ENCODE results near the gene SLC35G6.

The SLC35G6 gene

DNA sequence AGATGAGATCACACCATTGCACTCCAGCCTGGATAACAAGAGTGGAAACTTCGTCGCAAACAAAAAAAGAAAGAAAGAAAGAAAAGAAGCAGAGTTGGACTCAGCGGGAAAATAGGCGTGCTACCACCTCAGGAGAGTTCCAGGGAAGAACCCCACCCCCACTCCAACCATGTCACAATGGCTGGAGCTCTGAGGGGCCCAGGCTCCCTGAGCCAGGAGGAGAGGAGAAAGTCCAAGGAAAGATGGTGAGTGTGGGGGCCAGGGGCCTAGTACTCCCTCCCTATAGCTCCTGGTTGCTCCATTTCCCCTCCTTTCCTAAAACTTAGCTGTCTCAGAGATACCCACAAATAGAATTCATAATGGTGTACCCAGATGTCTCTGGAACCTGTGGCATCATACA is at the start of gene SLC35G6:
SLC35G6 (plus strand) TSS at position 172 of the 400 bp plus-strand sequence; CDS start at position 243, 71 bp downstream.
- peak within 1 kb of the TSS; percentile 80 for H3K27ac ChIP-seq

DNA sequence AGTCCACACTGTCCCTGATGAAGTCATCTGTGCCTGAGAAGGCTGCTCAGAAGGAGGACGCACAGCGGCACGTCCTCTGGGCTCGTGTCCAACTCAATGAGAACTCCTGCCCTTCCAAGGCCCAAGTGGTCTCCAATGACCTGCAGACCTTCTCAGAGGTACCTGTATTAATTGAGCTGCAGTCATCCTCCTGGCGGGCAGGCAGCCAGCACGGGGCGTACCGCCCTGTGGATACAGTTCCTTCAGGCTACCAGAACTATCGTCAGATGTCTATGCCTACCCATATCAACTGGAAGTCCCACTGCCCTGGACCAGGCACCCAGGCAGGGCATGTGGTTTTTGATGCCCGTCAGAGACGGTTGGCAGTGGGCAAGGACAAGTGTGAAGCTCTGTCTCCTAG is 49.0 kb upstream of the SLC35G6 start:
- TF ChIP-seq, protein P1, sequence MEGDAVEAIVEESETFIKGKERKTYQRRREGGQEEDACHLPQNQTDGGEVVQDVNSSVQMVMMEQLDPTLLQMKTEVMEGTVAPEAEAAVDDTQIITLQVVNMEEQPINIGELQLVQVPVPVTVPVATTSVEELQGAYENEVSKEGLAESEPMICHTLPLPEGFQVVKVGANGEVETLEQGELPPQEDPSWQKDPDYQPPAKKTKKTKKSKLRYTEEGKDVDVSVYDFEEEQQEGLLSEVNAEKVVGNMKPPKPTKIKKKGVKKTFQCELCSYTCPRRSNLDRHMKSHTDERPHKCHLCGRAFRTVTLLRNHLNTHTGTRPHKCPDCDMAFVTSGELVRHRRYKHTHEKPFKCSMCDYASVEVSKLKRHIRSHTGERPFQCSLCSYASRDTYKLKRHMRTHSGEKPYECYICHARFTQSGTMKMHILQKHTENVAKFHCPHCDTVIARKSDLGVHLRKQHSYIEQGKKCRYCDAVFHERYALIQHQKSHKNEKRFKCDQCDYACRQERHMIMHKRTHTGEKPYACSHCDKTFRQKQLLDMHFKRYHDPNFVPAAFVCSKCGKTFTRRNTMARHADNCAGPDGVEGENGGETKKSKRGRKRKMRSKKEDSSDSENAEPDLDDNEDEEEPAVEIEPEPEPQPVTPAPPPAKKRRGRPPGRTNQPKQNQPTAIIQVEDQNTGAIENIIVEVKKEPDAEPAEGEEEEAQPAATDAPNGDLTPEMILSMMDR (conservative IDR thresholded peaks at IDR 0.05), result no peak
- no peak for TF ChIP-seq ZFX (IDR thresholded peaks at IDR 0.05)
- no peak overlapping the region for H3K27ac ChIP-seq

DNA sequence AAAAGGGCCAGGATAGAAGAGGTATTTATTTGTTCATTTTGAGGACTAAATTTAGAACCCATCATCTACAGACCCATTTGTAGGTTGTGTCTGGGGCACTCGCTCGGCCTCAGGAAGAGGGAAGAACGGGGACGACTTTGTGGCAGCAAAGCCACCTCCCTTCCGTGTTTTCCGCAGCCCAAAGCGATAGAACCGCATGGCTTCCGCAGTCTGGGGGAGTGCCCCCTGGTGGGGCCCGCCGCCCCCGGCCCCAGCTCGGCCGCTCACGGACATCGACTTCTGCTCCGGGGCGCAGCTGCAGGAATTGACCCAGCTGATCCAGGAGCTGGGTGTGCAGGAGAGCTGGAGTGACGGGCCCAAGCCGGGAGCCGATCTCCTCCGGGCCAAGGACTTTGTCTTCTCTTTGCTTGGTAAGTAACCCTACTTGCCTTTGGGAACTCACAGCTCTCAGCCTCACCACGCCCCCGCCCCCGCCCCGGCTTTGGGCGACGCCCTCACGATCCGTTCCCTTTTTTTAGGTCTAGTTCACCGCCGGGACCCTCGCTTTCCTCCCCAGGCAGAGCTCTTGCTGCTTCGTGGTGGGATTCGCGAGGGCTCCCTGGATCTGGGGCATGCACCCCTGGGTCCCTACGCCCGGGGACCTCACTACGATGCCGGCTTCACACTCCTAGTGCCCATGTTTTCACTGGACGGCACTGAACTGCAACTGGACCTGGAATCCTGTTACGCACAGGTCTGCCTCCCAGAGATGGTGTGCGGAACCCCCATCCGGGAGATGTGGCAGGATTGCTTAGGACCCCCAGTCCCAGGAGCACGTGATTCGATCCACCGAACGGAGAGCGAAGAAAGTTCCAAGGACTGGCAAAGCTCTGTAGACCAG is 45.3 kb upstream of the SLC35G6 start:
- peak overlapping the region; percentile 73 for H3K27ac ChIP-seq
- TF ChIP-seq, protein P1 (conservative IDR thresholded peaks at IDR 0.05), result no peak
- TF ChIP-seq ZFX (IDR thresholded peaks at IDR 0.05), result no peak

DNA sequence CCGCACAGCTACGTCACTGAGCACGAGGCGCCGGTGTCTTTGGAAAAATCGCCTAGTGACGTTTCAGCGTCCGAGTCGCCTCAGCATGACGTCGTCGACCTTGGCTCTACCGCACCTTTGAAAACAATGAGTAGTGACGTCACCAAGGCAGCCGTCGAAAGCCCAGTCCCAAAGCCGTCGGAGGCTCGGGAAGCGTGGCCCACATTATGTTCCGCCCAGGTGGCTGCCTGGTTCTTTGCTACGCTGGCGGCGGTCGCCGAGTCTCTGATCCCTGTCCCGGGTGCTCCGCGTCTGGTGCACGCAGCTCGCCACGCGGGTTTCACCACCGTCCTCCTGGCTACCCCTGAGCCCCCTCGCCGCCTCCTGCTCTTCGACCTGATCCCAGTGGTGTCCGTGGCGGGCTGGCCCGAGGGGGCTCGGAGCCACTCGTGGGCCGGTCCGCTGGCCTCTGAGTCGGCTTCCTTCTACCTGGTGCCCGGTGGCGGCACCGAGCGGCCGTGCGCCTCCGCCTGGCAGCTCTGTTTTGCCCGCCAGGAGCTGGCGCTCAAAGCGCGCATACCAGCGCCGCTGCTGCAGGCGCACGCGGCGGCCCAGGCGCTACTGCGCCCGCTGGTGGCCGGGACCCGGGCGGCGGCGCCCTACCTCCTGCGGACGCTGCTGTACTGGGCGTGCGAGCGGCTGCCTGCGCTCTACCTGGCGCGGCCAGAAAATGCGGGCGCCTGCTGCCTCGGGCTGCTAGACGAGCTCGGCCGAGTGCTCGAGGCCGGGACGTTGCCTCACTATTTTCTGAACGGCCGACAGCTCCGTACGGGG is 44.5 kb upstream of the SLC35G6 start:
- TF ChIP-seq, protein P1 (conservative IDR thresholded peaks at IDR 0.05), result peak; percentile 89
- no peak for TF ChIP-seq ZFX (IDR thresholded peaks at IDR 0.05)

DNA sequence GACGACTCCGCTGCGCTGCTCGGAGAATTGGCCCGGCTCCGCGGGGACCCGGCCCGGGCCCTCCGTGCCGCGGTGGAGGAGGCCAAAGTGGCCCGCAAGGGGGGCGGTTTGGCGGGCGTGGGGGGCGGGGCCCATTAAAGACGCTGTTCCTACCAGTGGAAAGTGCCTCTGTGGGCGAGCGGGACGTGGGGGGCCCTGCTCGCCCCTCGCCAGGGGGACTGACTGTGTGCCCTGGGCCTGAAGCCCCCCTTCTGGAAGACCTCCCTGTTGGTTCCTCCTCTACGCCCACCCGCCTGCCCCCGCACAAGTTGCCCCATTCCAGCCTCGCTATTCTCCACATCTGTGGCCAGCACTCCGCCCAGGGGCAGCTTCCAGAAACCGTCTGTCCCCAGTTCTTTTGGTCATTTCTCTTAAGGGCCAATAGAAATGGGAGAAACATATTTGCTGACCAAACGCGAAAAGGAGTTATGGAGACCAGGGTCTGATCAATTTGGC is 43.8 kb upstream of the SLC35G6 start:
- peak overlapping the region; percentile 73 for H3K27ac ChIP-seq
- TF ChIP-seq ZFX (IDR thresholded peaks at IDR 0.05), result no peak
- TF ChIP-seq, protein P1 (conservative IDR thresholded peaks at IDR 0.05), result 0 out of 2 replicates have a peak, but pooled peaks have one; percentile 42

More for the DNA sequence above, 44.5 kb upstream of the SLC35G6 start:
- H3K27ac ChIP-seq, result peak overlapping the region; percentile 73

DNA sequence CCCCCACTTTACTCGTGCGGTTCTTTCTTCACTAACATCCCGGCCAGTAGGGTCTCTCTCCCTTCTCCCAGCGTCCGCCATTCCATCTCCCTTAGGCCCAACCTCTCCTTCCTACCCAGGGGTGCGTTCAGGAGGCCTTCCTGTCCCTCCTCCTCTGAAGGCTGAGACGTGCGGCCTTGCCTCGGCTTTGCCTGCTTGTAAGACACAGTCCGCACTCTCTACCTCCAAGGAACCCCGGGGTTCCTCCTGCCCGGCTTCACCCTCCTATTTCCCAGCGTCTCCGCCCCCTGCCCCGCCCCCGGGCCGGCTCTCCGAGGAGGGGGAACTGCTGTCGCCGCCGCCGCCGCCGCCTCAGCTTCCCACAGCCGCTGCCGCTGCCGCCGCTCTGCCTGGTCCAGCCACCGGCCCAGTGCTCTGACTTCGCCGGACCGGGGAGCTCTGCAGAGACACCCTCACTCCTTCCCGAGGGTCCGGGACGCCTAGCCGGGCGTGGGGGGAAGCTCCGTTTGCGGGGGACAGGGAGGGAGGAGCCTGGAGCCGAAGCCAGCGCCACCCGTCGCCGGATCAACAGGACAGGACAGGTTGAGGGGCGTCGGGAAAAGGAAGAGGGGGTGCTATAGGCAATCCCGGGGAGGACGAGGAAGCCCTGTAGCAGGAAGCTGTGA is 43.2 kb upstream of the SLC35G6 start:
- H3K27ac ChIP-seq, result no peak overlapping the region

More for the DNA sequence above, 43.2 kb upstream of the SLC35G6 start:
- no peak for TF ChIP-seq ZFX (IDR thresholded peaks at IDR 0.05)
- TF ChIP-seq, protein P1 (conservative IDR thresholded peaks at IDR 0.05), result no peak
